NCI-H1417 treated with DMSO at 0.1 percent for 48 hours (cell line): Measurements from ENCODE around the gene NTSR1.

Experiments
- DNase-seq: peaks from one replicate; lab custom pipeline; 2025; lab: John Stamatoyannopoulos, UW

NTSR1 gene

GRCh38 chr20:62787321-62787720 lies 78.7 kb downstream of the NTSR1 start:
- DNase-seq: no peak

GRCh38 chr20:62787866-62788265 lies 79.2 kb downstream of the NTSR1 start:
- DNase-seq: no peak

- no peak for DNase-seq
These were observed 80.0 kb downstream of the NTSR1 start for GRCh38 chr20:62788607-62789006.

GRCh38 chr20:62790075-62790474 lies 81.4 kb downstream of the NTSR1 start:
- no peak for DNase-seq

- DNase-seq: peak; percentile 67
These were observed 82.9 kb downstream of the NTSR1 start for GRCh38 chr20:62791301-62792181.

- no peak for DNase-seq
These were observed 83.7 kb downstream of the NTSR1 start for GRCh38 chr20:62792182-62792939.

- DNase-seq: no peak
These were observed 84.5 kb downstream of the NTSR1 start for GRCh38 chr20:62792940-62793756.

- DNase-seq: no peak
These were observed 85.0 kb downstream of the NTSR1 start for GRCh38 chr20:62793757-62794006.

GRCh38 chr20:62794007-62794724 lies 85.5 kb downstream of the NTSR1 start:
- peak; percentile 89 for DNase-seq

- no peak for DNase-seq
These were observed 86.6 kb downstream of the NTSR1 start for GRCh38 chr20:62795023-62795761.

GRCh38 chr20:62796699-62797491 lies 88.3 kb downstream of the NTSR1 start:
- DNase-seq: no peak

- no peak for DNase-seq
These were observed 89.3 kb downstream of the NTSR1 start for GRCh38 chr20:62797671-62798532.

- no peak for DNase-seq
These were observed 90.4 kb downstream of the NTSR1 start for GRCh38 chr20:62799036-62799435.

GRCh38 chr20:62799459-62799858 lies 90.8 kb downstream of the NTSR1 start:
- DNase-seq: no peak

- no peak for DNase-seq
These were observed 91.2 kb downstream of the NTSR1 start for GRCh38 chr20:62799873-62800272.

- DNase-seq: no peak
These were observed 92.0 kb downstream of the NTSR1 start for GRCh38 chr20:62800314-62801259.

- no peak for DNase-seq
These were observed 92.8 kb downstream of the NTSR1 start for GRCh38 chr20:62801284-62802010.
